Neural cell (in vitro differentiated cells): ENCODE measurements around the gene INF2. TPM values are rescaled to one million over a fixed set of nuclear protein-coding genes. Genes with fewer than 3 reads are reported as not detected.

Experiments
- H2AFZ ChIP-seq: fragments of 200-600, 300-800 bp; sonication (generic), shearing (Covaris generic); 2 replicates; pipeline ENCODE4 v1.6.0; 2014; ENCODE audit warnings: low read depth, mild to moderate bottlenecking, antibody characterized with exemption, low read length, moderate library complexity
- H3F3A ChIP-seq: fragments of 200-600 bp; shearing (Covaris generic); 2 replicates; pipeline ENCODE4 v1.6.1; 2016; ENCODE audit warnings: mild to moderate bottlenecking, moderate library complexity, mixed read lengths, antibody characterized with exemption, low read length; ENCODE audit not compliant: insufficient read depth, poor library complexity, severe bottlenecking
- H3K27ac ChIP-seq: fragments of 200-600, 300-800 bp; sonication (generic), shearing (Covaris generic); 2 replicates; pipeline ENCODE4 v1.5.1; 2014; ENCODE audit warnings: mild to moderate bottlenecking, low read length, moderate library complexity
- H3K27me3 ChIP-seq: fragments of 300-800, 200-600 bp; sonication (generic), shearing (Covaris generic); 2 replicates; pipeline ENCODE4 v1.6.0; 2014; ENCODE audit warnings: mild to moderate bottlenecking, low read depth, low read length, moderate library complexity; ENCODE audit not compliant: insufficient read depth
- H3K36me3 ChIP-seq: fragments of 300-800, 200-600 bp; sonication (generic), shearing (Covaris generic); 2 replicates; pipeline ENCODE4 v1.5.1; 2014; ENCODE audit warnings: mild to moderate bottlenecking, antibody characterized with exemption, low read length, moderate library complexity; ENCODE audit not compliant: insufficient read depth
- H3K4me2 ChIP-seq: fragments of 300-800, 200-600 bp; sonication (generic), shearing (Covaris generic); 2 replicates; pipeline ENCODE4 v1.6.0; 2014; ENCODE audit warnings: mild to moderate bottlenecking, low read length
- H3K4me3 ChIP-seq: fragments of 300-800, 200-600 bp; sonication (generic), shearing (Covaris generic); 2 replicates; pipeline ENCODE4 v1.5.1; 2014; ENCODE audit warnings: mild to moderate bottlenecking, low read length, moderate library complexity
- H3K79me2 ChIP-seq: fragments of 200-600 bp; shearing (Covaris generic); replicated peaks from 2 replicates; pipeline ENCODE4 v1.6.0; 2014; ENCODE audit warnings: mild to moderate bottlenecking, low read length, moderate library complexity; ENCODE audit not compliant: insufficient read depth
- H3K9ac ChIP-seq: fragments of 300-800, 200-600 bp; sonication (generic), shearing (Covaris generic); 2 replicates; pipeline ENCODE4 v1.6.1; 2016; ENCODE audit warnings: mild to moderate bottlenecking, low read length, mixed read lengths
- H3K9me2 ChIP-seq: fragments of 200-600 bp; shearing (Covaris generic); 2 replicates; pipeline ENCODE4 v1.6.1; 2016; ENCODE audit warnings: mild to moderate bottlenecking, low read length, mixed read lengths; ENCODE audit not compliant: insufficient read depth
- H3K9me3 ChIP-seq: fragments of 200-600, 300-800 bp; sonication (generic), shearing (Covaris generic); 2 replicates; pipeline ENCODE4 v1.6.1; 2016; ENCODE audit warnings: mild to moderate bottlenecking, mixed run types, low read length, moderate library complexity, mixed read lengths
- H4K20me1 ChIP-seq: fragments of 200-600 bp; shearing (Covaris generic); 2 replicates; pipeline ENCODE4 v1.6.1; 2016; ENCODE audit warnings: mild to moderate bottlenecking, mixed run types; ENCODE audit not compliant: insufficient read depth
- CTCF ChIP-seq: fragments of 450-650 bp; IDR thresholded peaks from 2 replicates; pipeline ENCODE4 v1.5.1; 2014; ENCODE audit warnings: antibody characterized with exemption, mild to moderate bottlenecking, moderate library complexity; ENCODE audit not compliant: poor library complexity, severe bottlenecking
- EP300 ChIP-seq: fragments of 450-650 bp; conservative IDR thresholded peaks from 2 replicates; pipeline ENCODE4 v1.6.1; 2014; ENCODE audit warnings: antibody characterized with exemption, mild to moderate bottlenecking, moderate library complexity; ENCODE audit not compliant: poor library complexity, severe bottlenecking
- EZH2 ChIP-seq: fragments of 200-600, 300-800 bp; shearing (Covaris generic), sonication (generic); IDR thresholded peaks from 2 replicates; pipeline ENCODE4 v1.6.1; 2014; ENCODE audit warnings: antibody characterized with exemption, low read length, borderline replicate concordance, mild to moderate bottlenecking; ENCODE audit not compliant: insufficient read depth, poor library complexity, severe bottlenecking
- MXI1 ChIP-seq: fragments of 450-650 bp; conservative IDR thresholded peaks from 2 replicates; pipeline ENCODE4 v1.6.1; 2014; ENCODE audit warnings: antibody characterized with exemption, mild to moderate bottlenecking; ENCODE audit not compliant: poor library complexity, severe bottlenecking
- POLR2AphosphoS5 ChIP-seq: IDR thresholded peaks from 2 replicates; pipeline ENCODE4 v1.6.1; 2012
- RAD21 ChIP-seq: fragments of 450-650 bp; conservative IDR thresholded peaks from 2 replicates; pipeline ENCODE4 v1.6.1; 2014; ENCODE audit warnings: antibody characterized with exemption, mild to moderate bottlenecking, moderate library complexity
- REST ChIP-seq: IDR thresholded peaks from 2 replicates; pipeline ENCODE4 v1.6.1; 2012; ENCODE audit warnings: borderline replicate concordance
- SMC3 ChIP-seq: fragments of 450-650 bp; conservative IDR thresholded peaks from 2 replicates; pipeline ENCODE4 v1.6.1; 2014; ENCODE audit warnings: antibody characterized with exemption, mild to moderate bottlenecking, moderate library complexity; ENCODE audit not compliant: poor library complexity
- TAF1 ChIP-seq: IDR thresholded peaks from 2 replicates; pipeline ENCODE4 v1.6.1; 2012; ENCODE audit warnings: low read depth
- polyA plus RNA-seq: library from polyadenylated mRNA; depleted of rRNA; stranded (reverse); fragments of >200 nt; gene quantifications from 2 replicates; pipeline ENCODE4 v1.2.3, GENCODE V29; 2014

INF2 gene
- polyA plus RNA-seq, 1 donor from 2014 or later: 0.02 TPM

- H3K9me3 ChIP-seq: peaks cover 3% of the 10 kb centered on the region
- no peak overlapping the region for H2AFZ ChIP-seq
- no peaks in the 10 kb centered on the region for H3K9me2 ChIP-seq
- no peak overlapping the region for H3K4me2 ChIP-seq
- peaks cover 2% of the 10 kb centered on the region for H3F3A ChIP-seq
- TF ChIP-seq TAF1 (no peak), CTCF (no peak), MXI1 (no peak)
- no peak overlapping the region for H3K9ac ChIP-seq
- H3K4me3 ChIP-seq: no peak overlapping the region
- H3K79me2 ChIP-seq: no peaks in the 10 kb centered on the region
- H4K20me1 ChIP-seq: no peaks in the 10 kb centered on the region
- H3K27me3 ChIP-seq: no peaks in the 10 kb centered on the region
- no peak overlapping the region for H3K27ac ChIP-seq
- H3K36me3 ChIP-seq: no peaks in the 10 kb centered on the region
These were observed 38.2 kb upstream of the INF2 start for GRCh38 chr14:104650981-104651875.

- Histone ChIP-seq H3K4me2 (no peak overlapping the region), H3K9me2 (no peaks in the 10 kb centered on the region), H2AFZ (no peak overlapping the region), H3K9ac (no peak overlapping the region), H3K9me3 (peaks cover 3% of the 10 kb centered on the region), H3K27ac (no peak overlapping the region), H4K20me1 (no peaks in the 10 kb centered on the region), H3K36me3 (no peaks in the 10 kb centered on the region), H3K4me3 (no peak overlapping the region), H3F3A (peaks cover 2% of the 10 kb centered on the region), H3K27me3 (no peaks in the 10 kb centered on the region), H3K79me2 (no peaks in the 10 kb centered on the region)
- TF ChIP-seq EZH2 (no peak), SMC3 (no peak)
These were observed 37.5 kb upstream of the INF2 start for GRCh38 chr14:104651876-104652260.

GRCh38 chr14:104652386-104652785 lies 37.0 kb upstream of the INF2 start:
- Histone ChIP-seq H3K36me3 (no peaks in the 10 kb centered on the region), H2AFZ (no peak overlapping the region), H3K9me3 (peaks cover 3% of the 10 kb centered on the region), H4K20me1 (no peaks in the 10 kb centered on the region), H3K79me2 (no peaks in the 10 kb centered on the region), H3K9me2 (no peaks in the 10 kb centered on the region), H3K4me3 (no peak overlapping the region), H3F3A (peaks cover 2% of the 10 kb centered on the region), H3K27me3 (no peaks in the 10 kb centered on the region), H3K27ac (no peak overlapping the region), H3K4me2 (no peak overlapping the region), H3K9ac (no peak overlapping the region)
- TF ChIP-seq REST (no peak), TAF1 (no peak), MXI1 (no peak), RAD21 (no peak), POLR2AphosphoS5 (no peak), SMC3 (no peak), EP300 (no peak), EZH2 (no peak), CTCF (no peak)
